ENCODE measurements around the gene SLC9A3.

SLC9A3 gene

DNA sequence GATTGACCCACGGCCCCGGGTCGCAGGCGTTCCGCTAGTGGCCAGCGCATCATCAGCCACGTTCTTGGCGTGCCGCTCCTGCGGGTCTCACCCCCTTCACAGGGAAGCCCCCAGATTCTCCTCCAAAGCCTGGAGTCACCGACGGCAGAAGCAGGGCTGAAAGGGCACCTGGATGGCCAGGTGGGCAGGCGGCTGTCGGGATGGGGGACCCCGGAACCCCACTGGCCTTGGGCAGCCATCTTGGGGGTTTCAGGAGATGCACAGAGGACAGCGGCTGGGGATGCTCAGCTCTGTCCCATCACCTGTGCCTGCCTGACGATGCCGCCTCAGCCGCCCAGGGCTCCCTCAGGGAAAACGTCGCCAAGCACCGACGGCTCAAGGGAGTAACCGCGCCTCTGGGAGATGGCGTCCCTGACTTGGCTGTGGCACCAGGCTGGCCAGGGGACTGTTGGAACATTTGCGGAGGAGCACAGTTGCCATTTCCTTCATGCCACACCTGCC lies 14.1 kb upstream of the SLC9A3 start:
- DNase-seq, result no peak

DNA sequence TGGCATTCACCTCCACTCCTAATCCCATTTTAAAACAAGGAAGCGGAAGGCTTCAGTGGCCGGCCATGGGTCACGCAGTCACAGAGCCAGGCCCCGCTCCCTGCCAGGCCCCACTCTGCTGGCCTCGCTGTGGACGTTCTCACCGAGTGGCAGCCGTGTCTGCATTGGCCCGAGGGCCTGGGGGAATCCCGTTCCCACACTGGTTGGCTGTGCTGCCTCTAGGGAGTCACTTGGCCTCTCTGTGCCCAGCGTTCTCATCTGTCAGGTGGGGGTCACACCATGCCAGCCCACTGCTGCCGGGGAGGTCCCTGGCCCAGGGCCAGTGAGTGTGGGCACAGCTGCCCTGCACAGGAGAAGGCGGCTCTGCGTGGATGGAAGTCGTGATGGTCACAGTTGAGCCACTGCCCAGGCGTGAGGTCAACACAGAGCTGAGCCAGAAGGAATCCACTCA lies 13.4 kb upstream of the SLC9A3 start:
- no peak for DNase-seq

DNA sequence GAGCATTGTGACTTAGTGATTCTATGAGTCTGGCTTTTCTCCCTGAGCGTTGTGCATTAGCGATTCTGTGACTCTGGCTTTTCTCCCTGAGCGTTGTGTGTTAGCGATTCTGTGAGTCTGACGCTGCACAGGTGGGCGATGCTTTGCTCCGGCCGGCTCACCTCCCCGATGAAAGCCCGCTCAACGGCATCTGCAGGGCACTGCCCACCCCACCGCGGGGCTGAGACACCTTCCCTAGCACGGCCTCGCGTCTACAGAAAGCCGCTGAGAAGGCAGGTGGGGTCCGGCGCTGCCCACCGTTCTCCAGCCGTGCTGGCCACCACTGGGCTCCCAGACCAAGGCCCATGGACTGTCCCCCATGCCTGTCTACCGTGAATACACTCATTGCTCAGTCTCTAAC lies 12.8 kb upstream of the SLC9A3 start:
- no peak for DNase-seq

DNA sequence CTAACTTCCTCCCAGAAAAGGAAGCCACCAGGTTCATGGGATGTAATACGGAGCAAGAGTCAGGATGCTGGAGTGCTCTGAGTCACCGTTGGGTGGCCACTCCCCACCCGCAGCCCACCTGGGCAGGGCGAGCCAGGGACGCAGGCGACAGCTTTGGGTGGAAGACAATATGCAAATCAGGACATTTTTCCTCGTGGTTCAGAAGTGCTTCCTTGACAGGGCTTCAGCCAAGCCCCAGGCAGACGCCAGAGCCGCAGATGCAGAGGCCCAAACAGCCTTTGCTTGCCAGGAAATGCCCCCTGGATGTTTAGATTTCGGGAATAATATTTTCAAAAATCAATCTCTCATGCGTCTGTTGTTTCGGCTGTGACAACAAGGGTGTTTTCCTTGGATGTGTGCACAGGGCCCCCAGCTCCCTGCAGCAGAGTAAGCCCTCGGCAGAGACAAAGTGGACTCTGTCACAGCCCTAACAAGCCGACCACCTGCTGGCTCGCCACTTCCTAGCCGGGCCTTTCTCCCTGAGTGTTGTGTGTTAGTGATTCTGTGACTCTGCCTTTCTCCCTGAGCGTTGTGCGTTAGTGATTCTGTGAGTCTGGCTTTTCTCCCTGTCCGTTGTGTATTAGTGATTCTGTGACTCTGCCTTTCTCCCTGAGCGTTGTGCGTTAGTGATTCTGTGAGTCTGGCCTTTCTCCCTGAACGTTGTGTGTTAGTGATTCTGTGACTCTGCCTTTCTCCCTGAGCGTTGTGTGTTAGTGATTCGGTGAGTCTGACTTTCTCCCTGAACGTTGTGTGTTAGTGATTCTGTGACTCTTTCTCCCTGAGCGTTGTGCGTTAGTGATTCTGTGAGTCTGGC lies 11.8 kb upstream of the SLC9A3 start:
- no peak for DNase-seq

DNA sequence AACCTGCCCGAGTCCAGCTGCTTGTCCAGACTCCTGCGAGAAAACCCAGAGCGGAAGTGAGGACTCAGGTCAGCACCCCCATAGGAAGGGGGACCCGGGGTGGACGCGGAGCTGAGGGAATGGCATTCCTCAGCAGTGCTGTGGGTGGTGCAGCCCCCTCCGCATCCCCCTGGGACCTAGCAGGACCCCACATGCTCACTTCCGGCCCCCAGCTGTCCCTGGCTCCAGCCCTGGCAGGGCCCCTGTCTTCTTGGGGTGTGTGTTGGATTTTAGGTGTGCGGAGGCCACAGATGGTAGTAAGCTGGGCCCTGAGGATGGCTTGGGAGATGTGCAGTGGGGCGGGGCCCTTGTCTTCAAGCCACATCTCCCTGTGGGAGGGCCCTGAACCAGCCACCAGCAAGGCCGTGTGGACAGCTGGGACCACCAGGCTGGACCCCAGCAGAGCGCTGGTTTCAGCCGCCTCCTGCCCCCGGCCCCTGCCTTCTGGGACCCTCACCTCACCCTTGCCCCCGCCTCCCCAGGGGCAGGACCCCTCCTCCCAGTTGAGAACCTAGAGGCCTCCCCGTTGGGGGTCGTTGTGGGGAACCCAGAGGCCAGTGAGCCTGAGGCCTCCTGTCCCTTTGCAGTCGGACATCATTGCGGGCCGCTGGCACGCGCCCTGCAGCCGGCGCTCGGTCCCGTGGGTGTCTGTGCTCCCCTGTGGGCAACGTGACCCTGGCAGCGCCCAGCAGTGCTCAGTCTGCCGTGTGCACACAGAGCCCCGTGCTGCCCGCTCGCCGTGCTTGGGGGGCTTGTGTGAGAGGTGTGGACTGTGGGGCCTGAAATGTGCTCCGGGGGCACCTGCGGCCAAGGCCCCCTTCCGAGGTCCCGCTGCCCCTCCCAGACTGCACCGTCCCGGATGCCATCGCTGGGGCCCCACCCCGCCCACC lies 10.8 kb upstream of the SLC9A3 start:
- no peak for DNase-seq

DNA sequence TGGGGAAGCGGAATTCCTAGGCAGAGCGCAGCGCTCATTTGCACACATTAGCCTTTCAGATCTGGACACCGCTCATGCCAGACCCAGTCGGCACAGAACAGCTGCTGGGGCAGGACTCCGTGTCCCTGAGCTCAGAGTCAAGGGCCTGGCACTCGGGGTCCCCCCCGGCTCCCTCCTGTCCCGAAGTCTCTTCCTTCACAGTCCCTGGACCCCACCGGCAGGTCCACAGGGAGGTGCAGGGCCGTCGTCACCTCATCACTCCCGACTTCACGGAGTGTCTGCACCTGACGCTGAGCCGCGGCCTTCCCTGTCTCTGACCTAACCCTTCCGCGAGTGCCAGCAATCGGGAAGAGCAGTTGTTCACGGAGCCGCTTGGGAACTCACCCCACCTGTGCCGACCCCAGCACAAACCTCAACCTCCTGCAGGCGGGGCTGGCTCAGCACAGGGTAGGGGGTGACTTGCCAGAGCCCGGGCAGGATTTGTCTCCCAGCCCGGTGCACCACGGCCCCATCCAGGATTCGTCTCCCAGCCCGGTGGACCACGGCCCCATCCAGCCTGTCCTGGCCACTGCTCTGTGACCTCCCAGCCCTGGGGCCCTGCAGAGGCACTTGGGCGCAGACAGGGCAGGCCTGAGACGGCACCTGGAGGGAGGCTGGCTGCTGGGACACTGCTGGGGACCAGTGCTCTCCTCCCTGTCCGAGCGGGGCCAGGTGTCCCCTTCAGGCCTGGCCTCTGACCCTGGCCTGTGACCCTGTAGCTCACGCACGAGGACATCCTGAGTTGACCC lies 9.9 kb upstream of the SLC9A3 start:
- DNase-seq, result no peak

DNA sequence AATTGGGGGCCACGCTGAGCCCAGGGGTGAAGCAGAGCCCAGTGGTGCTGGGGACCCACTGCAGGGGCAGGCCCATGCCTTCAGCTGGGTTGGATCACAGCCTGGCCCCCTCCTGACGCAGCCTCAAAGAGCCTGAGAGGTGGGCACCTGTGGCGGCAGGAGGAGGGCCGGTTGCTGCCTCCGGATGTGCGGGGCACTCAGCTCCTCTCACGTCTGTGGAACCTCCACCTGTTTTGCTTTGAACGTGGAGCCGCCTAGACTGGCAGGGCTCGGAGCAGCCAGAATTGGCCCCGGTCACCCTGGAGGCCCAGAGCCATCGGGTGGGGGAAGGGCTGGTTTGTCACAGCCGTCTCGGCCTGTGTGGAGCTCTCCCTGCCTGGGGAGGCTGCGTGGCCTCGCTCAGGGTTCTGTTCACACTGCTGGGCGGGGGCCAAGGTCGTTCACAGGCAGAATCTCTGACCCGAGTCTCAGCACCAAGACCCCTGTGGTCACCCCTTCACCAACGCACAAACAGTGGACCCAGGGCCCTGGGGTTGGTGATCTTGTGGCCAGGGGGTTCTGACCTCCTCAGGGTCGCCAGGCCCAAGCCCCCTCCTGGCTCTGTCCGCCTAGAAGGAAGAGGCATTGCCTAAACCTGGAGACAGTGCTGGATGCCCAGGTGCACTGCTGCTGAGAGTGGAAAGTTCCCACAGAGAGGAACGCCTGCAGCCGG lies 9.2 kb upstream of the SLC9A3 start:
- no peak for DNase-seq

DNA sequence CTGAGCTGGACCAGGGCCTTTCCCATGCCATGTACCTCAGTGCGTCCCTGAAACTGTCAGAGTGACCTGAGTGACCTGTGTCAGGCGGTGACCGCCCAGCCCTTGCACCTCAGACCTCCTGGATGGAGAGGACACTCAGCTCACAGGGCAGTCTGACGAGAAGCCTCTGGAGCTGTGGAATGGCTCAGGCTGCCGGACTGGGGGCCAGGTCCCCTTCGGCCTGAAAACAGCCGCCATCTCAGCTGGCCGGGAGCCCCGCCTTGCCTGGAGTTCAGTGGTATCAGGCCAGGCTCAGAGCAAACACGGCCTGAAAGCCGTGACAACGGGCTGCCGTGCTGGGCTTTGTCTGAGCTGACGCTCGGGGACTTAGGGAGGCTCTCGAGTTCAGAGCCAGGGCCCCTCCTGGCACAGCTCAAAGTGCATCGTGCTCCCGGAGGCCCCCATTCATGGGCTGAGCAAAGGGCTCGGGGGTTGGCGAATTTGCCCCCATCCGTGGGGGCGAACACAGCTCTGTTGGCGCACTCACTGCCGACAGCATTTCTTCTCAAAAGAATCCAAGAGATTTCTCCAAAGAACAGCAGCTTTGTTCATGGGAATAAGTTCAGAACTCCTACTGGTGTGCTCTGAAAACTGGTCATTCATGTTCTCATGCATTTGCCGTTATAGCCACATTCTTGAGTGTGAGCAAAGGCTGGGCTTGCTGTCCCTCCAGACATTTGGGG lies 8.4 kb upstream of the SLC9A3 start:
- no peak for DNase-seq

DNA sequence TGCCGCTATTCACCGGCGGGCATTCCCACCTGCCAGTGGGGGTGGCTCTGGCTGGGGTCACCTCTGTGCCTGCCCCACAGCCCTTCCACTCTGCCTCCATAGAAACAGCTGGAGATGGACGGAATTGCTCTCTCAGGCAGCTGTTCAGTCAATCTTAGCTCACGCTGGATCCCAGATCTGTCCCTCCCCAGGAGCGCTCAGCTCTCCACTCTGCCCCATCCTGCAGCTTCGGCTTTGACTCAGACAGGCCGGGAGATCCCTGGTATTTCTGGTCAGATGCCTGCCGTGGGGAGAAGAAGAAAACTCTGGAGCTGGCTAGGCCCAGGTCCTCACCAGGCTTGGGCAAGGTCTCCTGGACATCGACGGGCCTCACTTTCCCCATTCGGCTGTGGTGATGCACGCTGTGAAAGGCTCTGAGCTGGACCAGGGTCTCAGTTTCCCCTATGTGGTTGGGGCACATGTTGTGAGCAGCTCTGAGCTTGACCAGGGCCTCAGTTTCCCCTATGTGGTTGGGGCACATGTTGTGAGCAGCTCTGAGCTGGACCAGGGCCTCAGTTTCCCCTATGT lies 7.6 kb upstream of the SLC9A3 start:
- no peak for DNase-seq

DNA sequence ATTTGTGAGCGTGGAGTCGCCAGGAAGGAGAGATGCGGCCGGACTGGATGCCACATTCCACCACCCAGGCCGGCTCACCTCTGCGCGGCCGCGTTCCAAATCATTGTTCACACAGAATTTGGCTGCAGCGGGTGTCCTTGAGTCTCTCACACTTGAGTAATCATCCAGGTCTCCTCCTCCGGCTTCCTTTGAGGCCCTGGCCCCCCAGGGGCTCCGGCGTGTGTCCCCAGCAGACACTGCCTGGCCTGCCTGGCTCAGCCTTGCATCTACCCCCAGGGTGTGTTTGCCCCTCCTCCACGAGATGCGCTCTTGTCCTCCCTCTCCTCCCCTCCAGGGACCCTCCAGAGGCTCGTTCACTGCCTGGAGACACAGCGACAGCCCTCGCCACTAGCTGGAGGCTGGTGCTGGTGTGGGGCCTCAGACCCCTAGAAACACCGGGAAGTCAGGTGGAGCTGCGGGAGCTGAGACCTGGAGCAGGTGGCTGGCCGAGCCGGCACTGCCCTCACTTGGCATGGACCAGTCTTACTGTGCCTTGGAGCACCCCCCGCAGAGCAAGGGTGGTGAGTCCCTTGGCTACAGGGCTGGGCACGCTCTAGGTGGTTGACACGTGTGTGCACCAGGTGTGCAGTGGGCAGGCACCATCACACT lies 7.0 kb upstream of the SLC9A3 start:
- no peak for DNase-seq

DNA sequence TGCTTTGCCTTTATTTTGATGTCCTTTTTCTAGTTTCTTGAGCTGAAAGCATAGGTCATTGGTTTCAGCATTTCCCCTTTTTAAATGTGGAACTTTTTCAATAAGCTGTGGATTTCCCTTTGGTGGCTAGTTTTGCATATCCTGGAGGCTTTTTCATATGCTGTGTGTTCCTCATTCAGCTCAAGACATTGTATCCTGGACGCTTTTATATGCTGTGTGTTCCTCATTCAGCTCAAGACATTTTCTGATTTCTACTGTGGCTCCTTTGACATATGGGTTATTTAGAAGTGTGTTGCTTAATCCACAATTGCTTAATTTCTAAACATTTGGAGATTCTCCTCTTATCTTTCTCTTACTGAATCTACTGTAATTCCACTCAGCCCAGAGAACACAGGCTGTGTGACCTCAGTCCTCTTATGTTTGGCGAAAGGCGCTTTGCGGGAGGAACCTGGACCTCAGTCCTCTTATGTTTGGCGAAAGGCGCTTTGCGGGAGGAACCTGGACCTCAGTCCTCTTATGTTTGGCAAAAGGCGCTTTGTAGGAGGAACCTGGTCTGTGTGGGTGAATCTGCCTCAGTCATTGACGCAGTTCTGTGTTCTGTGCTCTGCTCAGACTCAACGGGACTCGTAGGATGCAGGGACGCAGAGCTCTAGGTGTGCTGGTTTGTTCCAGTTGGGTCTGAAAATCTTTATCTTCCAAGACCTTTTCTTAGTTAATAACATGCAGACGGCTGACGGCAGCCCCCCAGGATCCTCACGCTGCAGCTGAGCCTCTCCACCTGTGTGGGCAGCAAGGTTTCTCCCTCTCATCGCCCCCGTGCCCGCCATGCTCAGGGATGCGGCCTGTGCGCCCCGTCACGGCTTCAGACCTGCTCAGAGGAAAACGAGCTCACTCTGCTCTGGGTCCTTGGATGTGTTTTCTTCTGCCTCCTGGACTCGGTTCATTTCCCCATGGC lies 6.0 kb upstream of the SLC9A3 start:
- no peak for DNase-seq

DNA sequence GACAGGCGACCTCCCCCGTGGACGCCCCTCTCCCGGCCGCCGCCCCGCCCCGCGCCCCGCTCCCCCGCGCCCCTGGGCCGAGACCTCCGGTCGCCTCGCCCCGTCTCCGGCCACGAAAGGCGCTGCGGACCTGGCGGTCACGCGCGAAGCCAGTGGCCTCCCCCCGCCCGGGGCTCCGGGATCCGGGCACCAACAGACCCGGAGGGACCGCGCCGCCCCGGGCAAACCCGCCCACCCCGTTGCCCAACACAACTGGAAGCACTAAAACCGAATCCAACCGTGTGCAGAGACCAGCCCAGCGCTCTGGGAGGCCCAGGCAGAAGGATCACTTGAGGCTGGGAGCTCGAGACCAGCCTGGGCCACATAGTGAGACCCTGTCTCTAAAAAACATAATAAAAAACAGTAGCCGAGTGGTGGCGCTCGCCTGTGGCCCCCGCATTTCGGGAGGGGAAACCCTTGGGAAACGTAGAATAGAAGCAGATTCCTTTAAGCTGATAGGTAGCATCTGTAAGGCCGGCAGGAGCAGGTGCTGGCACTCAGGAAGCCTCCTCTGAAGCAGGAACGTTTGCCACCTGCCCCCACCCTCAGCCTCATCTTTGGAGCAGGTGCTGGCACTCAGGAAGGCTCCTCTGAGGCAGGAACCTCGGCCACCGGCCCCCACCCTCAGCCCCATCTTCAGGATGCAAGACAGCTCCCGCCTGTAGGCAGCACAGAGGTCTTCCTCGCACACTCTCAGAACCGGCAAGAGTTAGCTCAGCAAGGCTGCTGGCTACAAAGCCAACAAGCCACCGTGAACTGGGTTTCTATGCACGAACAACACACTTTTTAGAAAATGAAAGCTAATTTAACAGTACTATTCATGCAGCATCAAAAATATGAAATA lies 4.6 kb upstream of the SLC9A3 start:
- DNase-seq, result no peak

DNA sequence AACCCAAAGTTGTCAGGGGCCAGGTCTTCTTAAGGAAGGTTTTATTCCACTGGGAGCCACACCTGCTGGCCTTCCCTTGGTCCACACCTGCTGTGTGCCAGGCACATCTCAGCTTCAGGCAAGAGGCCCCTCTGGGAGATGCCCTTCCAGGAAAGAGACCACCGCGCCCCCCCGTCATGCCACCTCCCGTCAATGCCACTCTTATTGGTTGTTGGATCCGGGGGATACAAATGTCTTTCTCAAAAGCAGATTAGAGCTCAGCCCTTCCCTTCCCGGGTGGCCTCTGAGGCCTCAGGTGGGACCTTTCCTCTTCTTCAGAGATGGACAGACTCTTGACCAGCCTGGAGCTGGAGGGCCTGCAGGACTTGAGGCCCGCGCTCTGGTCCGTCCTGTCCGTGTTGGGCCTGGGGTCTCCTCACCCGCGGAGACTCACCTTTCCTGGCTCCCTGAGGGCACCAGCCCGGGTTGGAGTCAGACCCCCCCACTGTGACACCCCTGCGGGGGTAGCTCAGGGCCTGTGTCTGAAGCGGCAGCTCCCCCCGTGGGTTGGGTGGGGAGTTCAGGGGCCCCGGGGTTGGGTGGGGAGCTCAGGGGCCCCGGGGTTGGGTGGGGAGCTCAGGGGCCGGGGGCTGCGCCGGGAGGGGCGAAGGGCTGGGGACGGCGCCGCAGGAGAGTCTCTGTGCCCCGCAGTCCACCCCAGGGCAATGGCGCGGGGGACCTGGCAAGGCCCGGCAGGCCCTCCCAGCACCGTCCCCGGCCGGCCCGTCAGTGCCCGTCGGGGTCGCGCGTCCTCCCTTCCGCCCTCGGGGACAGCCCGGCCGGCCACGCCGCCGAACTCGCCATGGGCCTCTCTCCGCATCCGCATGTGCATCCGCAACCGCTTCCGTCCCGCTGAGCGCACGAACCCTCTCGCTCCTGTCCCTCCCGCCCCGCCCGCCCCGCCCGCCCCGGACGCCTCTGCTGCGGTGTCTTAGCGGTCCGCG lies 3.7 kb upstream of the SLC9A3 start:
- DNase-seq, result no peak

DNA sequence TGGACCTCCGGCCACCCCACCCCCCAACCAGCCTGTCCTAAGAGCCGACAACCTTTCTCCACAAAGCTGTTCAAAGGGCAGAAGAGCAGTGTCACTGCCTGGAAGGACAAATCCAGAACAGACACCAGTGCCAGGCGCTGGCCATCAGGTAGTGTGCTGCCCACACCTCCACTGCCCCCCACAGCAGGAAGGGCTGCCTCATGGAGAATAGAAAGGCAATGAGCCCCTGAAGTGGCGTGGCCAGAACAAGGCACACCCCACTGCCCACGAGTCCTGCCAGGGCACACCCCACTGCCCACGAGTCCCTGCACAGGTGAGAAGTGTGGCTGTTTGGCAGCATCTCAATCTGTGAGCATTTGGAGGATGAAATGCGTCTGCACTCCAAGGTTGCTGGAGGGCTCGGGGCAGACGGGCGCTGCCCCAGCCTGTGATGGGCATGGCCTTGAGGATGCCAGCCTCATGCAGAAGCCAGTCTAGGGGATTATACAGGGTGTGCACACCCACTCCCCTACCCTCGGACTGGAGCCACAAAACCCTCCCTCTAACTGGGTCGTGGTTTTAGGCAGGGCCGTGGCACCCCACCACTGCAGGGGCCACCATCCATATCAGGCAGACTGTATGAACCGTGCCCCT lies 2.3 kb upstream of the SLC9A3 start:
- no peak for DNase-seq

DNA sequence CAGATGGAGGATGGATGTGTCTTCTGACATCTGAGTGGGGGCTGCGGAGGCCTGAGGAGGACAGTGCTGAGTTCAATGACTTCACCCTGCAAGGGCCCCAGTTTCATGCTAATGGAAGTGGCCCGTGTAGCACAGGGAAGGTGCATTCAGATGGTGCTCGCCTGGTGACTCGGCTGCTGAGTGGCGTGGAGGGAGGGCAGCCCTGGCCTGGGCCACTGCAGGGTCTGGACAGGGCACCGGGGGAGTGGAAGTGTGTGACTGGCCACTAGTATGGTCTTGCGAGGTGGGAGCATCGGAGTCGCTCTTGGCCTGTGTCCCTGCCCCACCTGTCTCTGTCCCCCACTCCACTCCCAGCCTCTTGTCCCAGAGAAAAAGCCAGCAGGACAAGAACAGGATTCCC lies 1.7 kb upstream of the SLC9A3 start:
- no peak for DNase-seq

DNA sequence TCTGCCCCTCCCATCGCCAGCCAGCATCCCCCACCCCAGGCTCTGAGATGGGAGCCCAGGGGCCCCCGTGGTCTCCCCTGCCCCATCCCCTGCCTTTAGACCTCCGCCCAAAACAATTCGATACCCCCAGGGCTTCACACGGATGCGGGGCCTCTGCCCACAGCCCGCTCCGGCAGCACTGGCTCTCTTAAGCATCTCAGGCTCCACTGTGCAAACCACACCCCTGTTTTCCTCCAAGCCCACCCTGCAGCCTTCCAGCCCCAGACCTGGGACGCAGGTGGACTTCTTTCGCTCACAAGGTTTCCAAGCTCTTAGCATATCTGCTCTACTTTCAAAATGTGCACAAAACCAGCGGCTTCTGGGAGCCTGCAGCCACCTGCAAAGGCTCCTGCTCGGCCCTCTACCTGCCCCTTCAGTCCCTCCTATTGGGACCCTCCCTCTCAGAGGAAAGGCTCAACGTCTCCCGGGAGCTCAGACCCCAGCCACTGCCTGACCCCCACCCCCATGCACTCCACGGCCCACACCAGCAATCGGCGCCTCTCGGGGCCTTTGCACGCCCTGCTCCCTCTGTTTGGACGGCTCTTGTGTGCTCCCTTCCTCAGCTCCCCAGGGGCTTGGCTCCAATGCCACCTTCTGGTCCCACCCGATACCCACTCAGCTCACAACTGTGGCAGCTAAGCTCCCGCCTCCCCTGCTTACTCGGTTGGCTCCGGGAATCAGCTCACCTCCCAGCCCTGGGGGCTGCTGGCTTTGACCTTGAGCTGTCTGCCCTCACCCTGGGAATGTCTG lies 918 bp upstream of the SLC9A3 start:
- DNase-seq, result no peak
